Activated T-cell treated with anti-CD3 and anti-CD28 coated beads, Interleukin-2, amount 50 U/mL, for 24 hours (primary cell): ENCODE measurements around the gene SYNPO.

Experiments
- DNase-seq: peaks from one replicate; pipeline ENCODE4 v3.0.0-alpha.2; 2020
- H3K27ac Mint-ChIP-seq: 2 replicates; pipeline ENCODE4 v1.8.0; 2020; ENCODE audit warnings: mild to moderate bottlenecking, mixed read lengths
- H3K27me3 Mint-ChIP-seq: 2 replicates; pipeline ENCODE4 v1.8.0; 2020; ENCODE audit warnings: mixed read lengths
- H3K36me3 Mint-ChIP-seq: 2 replicates; pipeline ENCODE4 v1.8.0; 2020; ENCODE audit warnings: low read depth, mixed read lengths
- H3K4me1 Mint-ChIP-seq: 2 replicates; pipeline ENCODE4 v1.8.0; 2020; ENCODE audit warnings: low read depth, mixed read lengths
- H3K4me3 Mint-ChIP-seq: 2 replicates; pipeline ENCODE4 v1.8.0; 2020; ENCODE audit warnings: mild to moderate bottlenecking, moderate library complexity, mixed read lengths
- H3K9me3 Mint-ChIP-seq: 2 replicates; pipeline ENCODE4 v1.8.0; 2020; ENCODE audit warnings: mixed read lengths

The SYNPO gene

GRCh38 chr5:150692276-150692675 is 51.8 kb downstream of the SYNPO start:
- no peak overlapping the region for H3K4me3 Mint-ChIP-seq
- no peaks in the 10 kb centered on the region for H3K9me3 Mint-ChIP-seq
- H3K4me1 Mint-ChIP-seq, result no peaks in the 10 kb centered on the region
- H3K36me3 Mint-ChIP-seq, result peaks cover 89% of the 10 kb centered on the region
- peak overlapping the region; percentile 65 for H3K27ac Mint-ChIP-seq
- no peak for DNase-seq
- no peaks in the 10 kb centered on the region for H3K27me3 Mint-ChIP-seq

GRCh38 chr5:150694612-150695011 is 54.2 kb downstream of the SYNPO start:
- no peaks in the 10 kb centered on the region for H3K9me3 Mint-ChIP-seq
- H3K4me1 Mint-ChIP-seq, result no peaks in the 10 kb centered on the region
- H3K4me3 Mint-ChIP-seq, result no peak overlapping the region
- H3K36me3 Mint-ChIP-seq, result peaks cover 71% of the 10 kb centered on the region
- no peak for DNase-seq
- no peaks in the 10 kb centered on the region for H3K27me3 Mint-ChIP-seq
- H3K27ac Mint-ChIP-seq, result no peak overlapping the region

GRCh38 chr5:150700246-150700593 is 59.8 kb downstream of the SYNPO start:
- Mint-ChIP-seq H3K36me3 (peaks cover 18% of the 10 kb centered on the region), H3K27ac (no peak overlapping the region), H3K9me3 (no peaks in the 10 kb centered on the region), H3K4me1 (peaks cover 14% of the 10 kb centered on the region), H3K27me3 (no peaks in the 10 kb centered on the region), H3K4me3 (no peak overlapping the region)
- DNase-seq, result no peak

- no peaks in the 10 kb centered on the region for H3K27me3 Mint-ChIP-seq
- peak; percentile 92 for DNase-seq
- no peak within 1 kb of the TSS for H3K4me3 Mint-ChIP-seq
- H3K9me3 Mint-ChIP-seq, result no peaks in the 10 kb centered on the region
- H3K27ac Mint-ChIP-seq, result no peak within 1 kb of the TSS
- H3K36me3 Mint-ChIP-seq, result peaks cover 13% of the 10 kb centered on the region
- H3K4me1 Mint-ChIP-seq, result peaks cover 14% of the 10 kb centered on the region
Observed at GRCh38 chr5:150700594-150701377, 60.3 kb downstream of the SYNPO start, which contains the start of gene RBM22. Gene RBM22 (minus strand): TSS chr5:150701062. CDS start chr5:150700985, 77 bp downstream.

GRCh38 chr5:150703762-150704161 is 63.3 kb downstream of the SYNPO start:
- no peaks in the 10 kb centered on the region for H3K9me3 Mint-ChIP-seq
- no peaks in the 10 kb centered on the region for H3K27me3 Mint-ChIP-seq
- H3K4me1 Mint-ChIP-seq, result peaks cover 14% of the 10 kb centered on the region
- peaks cover 17% of the 10 kb centered on the region for H3K36me3 Mint-ChIP-seq
- H3K4me3 Mint-ChIP-seq, result no peak overlapping the region
- no peak overlapping the region for H3K27ac Mint-ChIP-seq
- no peak for DNase-seq

GRCh38 chr5:150706776-150707390 is 66.4 kb downstream of the SYNPO start:
- no peak for DNase-seq
- no peak overlapping the region for H3K27ac Mint-ChIP-seq
- H3K9me3 Mint-ChIP-seq, result no peaks in the 10 kb centered on the region
- H3K4me1 Mint-ChIP-seq, result peaks cover 7% of the 10 kb centered on the region
- H3K27me3 Mint-ChIP-seq, result no peaks in the 10 kb centered on the region
- H3K36me3 Mint-ChIP-seq, result peaks cover 48% of the 10 kb centered on the region
- no peak overlapping the region for H3K4me3 Mint-ChIP-seq
